ENCODE measurements around the gene XRCC6.
"Not testable (repeated sequence)": the region's sequence is repeated elsewhere in the genome, so short reads cannot be mapped to it uniquely, and the experiment has no call there.

Gene XRCC6

DNA sequence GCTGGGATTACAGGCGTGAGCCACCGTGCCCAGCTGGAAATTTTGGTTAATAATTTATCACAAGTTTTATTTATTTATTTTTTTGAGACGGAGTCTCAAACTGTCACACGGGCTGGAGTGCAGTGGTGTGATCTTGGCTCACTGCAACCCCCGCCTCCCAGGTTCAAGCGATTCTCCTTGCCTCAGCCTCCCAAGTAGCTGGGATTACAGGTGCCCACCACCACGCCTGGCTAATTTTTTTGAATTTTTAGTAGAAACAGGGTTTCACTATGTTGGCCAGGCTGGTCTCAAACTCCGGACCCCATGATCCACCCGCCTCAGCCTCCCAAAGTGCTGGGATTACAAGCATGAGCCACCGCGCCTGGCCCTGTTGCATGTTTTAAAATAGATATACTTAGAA lies 65.8 kb downstream of the XRCC6 start:
- not testable (repeated sequence) for DNase-seq (ENCODE audit: low read depth)

DNA sequence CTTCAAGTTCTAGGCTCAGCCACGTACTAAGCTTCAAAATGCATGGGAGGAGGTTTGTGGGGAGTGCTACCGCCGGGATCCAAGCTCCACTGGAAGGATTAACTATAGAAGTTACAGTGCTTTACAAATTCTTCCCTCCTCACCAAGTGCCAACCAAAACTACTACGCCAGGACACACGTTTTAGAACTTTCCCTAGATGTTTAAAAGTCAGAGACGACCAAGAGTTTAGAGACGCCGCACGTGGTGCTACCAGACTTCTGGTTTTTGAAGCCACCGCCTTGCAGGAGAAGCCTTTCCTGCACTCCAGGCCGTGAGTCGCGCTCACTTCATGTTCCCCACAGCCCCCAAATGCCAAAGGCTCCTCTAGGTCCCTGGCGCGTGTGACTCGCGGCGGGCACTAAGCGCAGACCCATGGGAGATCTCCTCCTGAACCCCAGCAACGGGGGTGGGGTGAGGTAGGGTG lies 66.8 kb downstream of the XRCC6 start:
- DNase-seq (ENCODE audit: low read depth) = no peak

DNA sequence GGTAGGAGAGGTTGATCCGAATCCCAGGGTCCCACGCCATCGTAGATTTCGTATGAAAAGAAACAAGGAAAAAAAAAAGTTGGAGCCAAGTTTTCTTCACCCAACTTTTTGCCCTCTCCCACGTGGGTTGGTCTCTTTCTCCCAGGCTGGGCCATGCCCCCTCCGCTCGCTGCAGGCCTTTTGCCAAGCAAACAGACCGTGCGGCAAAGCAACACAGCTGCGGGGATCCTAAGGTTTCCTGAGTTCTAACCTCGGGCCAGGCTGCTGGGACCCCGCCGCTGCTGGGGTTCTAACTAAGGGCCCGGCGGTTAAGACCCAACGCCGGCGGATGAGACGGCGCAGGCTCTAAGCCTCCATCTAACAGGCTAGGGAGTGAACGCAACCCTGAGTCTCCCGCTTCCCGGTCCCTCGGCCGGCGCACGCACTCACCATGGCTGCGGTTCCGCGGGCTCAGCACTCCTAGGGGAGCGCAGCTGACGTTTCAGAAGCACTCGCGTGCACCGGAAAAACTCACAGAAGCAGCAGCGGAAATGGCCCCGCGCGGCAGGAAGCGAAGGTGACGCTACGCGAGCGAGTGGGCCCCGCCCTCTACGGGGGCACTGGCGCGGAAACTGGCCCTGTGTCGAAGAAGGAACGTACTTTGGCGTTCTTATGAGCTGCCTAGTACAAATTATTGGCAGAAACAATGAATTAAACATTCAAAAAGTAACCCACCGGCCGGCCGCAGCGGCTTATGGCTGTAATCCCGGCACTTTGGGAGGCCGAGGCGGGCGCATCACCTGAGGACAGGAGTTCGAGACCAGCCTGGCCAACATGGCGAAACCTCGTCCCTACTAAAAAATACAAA lies 67.5 kb downstream of the XRCC6 start, which contains the start of gene SNU13:
SNU13 (minus strand) TSS at position 503 of the 847 bp plus-strand sequence; CDS start at position 432, 71 bp downstream.
- DNase-seq (ENCODE audit: low read depth) = peak; percentile 84

- DNase-seq (ENCODE audit: low read depth) = no peak
Measured at GRCh38 chr22:41690476-41690875, 69.4 kb downstream of the XRCC6 start.

- DNase-seq (ENCODE audit: low read depth) = no peak
Measured at GRCh38 chr22:41695211-41695610, 74.1 kb downstream of the XRCC6 start.

DNA sequence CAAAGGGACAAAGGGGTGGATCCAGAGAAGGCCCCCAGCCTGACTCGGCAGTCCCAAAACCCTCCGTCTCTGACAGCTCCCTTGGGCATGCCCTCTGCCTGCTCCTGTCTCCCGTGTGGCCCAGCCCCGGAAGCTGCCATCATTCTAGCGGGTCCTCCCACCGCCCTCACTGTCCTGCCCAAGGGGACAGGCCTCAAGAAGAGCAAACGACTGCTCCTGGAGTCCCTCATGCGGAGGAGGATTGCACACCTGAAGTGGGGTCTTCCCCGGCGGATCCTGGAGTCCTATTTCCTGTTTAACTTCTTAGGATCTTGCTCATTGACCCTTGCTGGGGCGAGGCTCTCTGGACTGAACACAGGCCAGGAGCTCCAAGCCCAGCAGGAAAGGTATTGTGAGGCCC lies 75.6 kb downstream of the XRCC6 start:
- no peak for DNase-seq (ENCODE audit: low read depth)

DNA sequence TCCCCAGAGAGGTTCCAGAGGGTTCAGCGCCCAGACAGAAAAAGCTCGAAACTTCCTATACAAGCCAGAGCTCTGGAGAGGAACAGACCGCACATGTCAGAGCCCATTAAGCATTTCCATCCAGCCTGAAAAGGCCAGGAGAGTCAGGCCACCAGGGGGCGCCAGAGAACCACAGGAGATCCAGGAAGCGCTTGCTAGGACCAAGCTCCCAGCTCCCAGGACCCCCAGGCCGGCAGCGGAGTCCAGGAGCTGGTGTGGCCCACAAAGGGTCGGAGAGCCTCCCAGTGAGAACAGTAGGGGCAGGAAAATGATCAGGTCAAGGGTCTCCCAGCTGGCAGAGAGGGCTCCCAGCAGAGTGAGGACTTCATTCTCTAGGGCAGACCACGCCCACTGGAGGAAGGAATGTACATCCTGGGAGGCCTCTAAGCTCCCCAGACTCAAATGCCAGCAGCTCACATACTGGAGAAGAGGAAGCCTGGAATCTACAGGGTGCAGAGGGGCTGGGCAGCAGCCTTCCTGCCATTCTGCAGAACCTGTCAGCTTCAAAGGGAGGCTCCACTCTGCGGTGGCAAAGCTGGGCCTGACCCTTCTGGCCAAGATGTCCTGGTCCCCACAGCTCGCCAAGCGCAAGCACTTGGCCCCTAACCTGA lies 76.2 kb downstream of the XRCC6 start:
- DNase-seq (ENCODE audit: low read depth) = peak; percentile 91

DNA sequence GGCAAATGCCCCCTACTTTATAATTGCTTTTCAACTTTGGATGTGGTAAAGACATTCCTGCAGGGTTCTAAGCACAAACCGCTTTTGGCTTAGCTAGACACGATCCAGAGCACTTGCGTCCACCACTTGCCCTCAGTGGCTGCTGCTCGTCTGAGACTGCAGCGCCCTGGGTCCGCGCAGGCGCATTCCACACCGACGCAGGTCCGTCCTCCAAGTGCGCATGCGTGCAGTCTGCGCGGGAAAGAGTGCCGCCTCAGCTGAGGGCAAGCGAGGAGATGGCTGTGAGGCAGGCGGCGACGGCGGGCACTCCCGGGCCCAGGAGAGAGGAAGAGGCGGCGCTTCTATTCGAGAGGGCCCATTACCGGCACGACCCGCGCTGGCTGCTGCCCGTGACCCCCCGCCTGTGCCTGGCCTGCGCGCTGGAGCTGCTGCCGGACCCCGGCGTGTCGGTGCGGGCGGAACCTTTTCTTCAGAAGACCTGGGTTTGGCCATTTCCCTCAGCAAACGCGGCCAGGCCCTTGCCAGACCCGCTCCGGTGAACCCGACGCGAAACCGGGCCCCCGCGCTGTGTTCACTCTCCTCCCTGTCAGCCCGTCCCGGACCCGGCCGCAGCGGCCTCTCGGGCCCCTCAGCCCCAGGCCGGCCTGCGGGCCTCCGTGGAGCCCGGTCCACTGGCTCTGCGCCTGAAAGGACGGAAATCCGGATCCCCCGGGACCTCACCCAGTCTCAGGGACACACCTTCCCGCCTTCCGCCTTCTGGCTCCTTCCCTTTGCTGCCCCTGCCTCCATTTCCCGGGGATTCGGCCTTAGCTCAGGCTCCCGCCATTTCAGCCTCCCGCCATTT lies 78.4 kb downstream of the XRCC6 start, which contains the start of gene MEI1:
MEI1 (plus strand) TSS at position 240 of the 844 bp plus-strand sequence; CDS start at position 276, 36 bp downstream.
- peak; percentile 89 for DNase-seq (ENCODE audit: low read depth)

DNA sequence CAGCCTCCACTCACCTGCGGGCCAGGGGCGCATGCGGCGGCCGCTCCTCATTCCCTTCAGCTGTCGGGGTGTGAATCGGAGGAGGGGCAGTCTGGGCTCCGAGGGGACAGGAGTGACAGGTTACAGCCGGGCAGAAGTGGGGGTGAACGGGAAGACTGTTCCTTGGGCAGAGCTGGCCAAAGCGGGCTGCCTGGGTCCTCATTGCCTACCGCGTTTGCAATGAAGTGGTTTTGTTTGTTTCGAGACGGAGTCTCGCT lies 78.9 kb downstream of the XRCC6 start:
- DNase-seq (ENCODE audit: low read depth) = no peak

- DNase-seq (ENCODE audit: low read depth) = no peak
Measured at GRCh38 chr22:41702763-41703162, 81.7 kb downstream of the XRCC6 start.

GRCh38 chr22:41709341-41709740 lies 88.2 kb downstream of the XRCC6 start:
- DNase-seq (ENCODE audit: low read depth) = no peak

DNA sequence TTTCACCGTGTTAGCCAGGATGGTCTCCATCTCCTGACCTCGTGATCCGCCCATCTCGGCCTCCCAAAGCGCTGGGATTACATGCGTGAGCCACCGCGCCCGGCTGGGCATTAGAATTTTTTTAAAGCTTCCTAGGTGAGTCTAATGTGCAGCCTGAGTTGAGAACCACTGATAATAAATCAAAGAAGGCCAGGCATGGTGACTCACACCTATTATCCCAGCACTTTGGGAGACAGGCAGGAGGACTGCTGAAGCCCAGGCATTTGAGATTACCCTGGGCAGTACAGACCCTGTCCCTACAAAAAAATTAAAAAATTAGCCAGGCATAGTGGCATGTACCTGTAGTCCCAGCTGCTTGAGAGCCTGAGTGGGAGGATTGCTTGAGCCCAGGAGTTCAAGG lies 91.9 kb downstream of the XRCC6 start:
- no peak for DNase-seq (ENCODE audit: low read depth)
